ENCODE results near the gene NGEF.

DNA sequence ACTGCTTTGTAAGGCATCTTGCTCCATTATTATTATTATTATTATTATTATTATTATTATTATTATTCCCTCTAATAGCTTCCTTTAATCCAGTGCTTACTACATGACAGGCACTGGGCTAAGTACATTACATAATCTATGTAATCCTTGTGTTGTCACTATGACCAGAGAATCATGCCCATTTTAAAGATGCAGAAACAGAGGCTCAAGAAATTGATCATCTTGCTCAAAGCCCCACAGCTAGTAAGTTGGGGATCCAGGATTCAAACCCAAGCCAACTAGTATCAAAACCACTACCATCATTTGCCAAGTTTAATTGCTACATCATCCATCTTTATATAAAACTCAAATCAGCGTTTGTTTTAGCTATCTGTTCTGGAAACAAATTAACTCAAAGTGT, 594 bp upstream of the NGEF start:
- TF ChIP-seq, protein P1, sequence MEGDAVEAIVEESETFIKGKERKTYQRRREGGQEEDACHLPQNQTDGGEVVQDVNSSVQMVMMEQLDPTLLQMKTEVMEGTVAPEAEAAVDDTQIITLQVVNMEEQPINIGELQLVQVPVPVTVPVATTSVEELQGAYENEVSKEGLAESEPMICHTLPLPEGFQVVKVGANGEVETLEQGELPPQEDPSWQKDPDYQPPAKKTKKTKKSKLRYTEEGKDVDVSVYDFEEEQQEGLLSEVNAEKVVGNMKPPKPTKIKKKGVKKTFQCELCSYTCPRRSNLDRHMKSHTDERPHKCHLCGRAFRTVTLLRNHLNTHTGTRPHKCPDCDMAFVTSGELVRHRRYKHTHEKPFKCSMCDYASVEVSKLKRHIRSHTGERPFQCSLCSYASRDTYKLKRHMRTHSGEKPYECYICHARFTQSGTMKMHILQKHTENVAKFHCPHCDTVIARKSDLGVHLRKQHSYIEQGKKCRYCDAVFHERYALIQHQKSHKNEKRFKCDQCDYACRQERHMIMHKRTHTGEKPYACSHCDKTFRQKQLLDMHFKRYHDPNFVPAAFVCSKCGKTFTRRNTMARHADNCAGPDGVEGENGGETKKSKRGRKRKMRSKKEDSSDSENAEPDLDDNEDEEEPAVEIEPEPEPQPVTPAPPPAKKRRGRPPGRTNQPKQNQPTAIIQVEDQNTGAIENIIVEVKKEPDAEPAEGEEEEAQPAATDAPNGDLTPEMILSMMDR (IDR thresholded peaks at IDR 0.05) = no peak
- no peak for TF ChIP-seq POLR2A (IDR thresholded peaks at IDR 0.05)
